ENCODE measurements around the gene LRRC8B. TPM values are rescaled to one million over a fixed set of nuclear protein-coding genes. Genes with fewer than 3 reads are reported as not detected.

The LRRC8B gene
- total RNA-seq, 1 experiment from 2014 or later, result 42.9 TPM

DNA sequence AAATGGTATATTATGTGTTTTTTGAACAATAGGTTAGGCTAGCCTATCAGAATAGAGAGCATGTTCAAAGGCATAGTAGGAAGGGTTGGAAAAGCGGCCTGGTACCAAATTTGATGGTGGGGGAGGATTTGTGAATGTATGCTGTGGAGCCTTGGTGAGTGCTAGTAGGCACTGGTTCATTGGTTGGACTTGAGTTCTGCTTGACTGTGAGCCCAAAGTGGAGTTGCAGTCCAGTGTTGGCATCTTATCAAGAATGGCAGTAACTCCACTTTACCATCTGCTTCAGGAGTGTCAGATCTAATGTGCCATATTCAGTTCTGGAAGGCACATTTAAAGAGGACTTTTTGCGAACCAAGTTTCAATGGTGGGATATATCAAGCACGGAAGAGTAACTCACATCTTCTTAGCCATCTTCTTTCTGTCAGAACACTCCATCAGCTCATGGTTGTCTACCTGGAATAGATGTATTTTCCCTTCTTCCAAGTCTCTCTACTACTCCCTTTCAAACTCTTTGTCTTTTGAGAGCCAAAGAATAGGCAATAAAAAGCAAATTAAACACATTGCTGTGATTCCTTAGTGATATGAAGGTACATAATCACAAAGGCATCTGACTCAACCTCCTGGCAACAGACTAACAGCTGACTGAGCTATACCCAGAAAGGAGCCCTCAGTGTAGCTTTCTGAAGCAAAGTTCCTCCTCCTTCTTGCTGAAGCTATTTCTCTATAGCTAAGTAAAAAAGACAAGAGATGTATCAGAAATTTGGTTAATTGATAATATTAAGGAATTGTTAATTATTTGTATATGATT, 21.7 kb downstream of the LRRC8B start:
- peaks cover 7% of the 10 kb centered on the region for H3K36me3 Mint-ChIP-seq (ENCODE audit: insufficient read depth, unreplicated experiment)
- TF ChIP-seq, protein P1, sequence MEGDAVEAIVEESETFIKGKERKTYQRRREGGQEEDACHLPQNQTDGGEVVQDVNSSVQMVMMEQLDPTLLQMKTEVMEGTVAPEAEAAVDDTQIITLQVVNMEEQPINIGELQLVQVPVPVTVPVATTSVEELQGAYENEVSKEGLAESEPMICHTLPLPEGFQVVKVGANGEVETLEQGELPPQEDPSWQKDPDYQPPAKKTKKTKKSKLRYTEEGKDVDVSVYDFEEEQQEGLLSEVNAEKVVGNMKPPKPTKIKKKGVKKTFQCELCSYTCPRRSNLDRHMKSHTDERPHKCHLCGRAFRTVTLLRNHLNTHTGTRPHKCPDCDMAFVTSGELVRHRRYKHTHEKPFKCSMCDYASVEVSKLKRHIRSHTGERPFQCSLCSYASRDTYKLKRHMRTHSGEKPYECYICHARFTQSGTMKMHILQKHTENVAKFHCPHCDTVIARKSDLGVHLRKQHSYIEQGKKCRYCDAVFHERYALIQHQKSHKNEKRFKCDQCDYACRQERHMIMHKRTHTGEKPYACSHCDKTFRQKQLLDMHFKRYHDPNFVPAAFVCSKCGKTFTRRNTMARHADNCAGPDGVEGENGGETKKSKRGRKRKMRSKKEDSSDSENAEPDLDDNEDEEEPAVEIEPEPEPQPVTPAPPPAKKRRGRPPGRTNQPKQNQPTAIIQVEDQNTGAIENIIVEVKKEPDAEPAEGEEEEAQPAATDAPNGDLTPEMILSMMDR (IDR thresholded peaks at IDR 0.05; ENCODE audit: unreplicated experiment), result no peak
- no peak for DNase-seq
- no TSS peak for BruUV-seq (replicated peaks)
- H3K4me1 Mint-ChIP-seq (ENCODE audit: low read depth, unreplicated experiment), result peaks cover 46% of the 10 kb centered on the region
- H3K27me3 Mint-ChIP-seq (ENCODE audit: unreplicated experiment), result no peaks in the 10 kb centered on the region
- intact Hi-C loops (cut with micrococcal nuclease; ENCODE audit: unreplicated experiment), result no loop called here
- peak overlapping the region; percentile 23 for H3K27ac Mint-ChIP-seq (ENCODE audit: unreplicated experiment)
- no peak overlapping the region for H3K4me3 Mint-ChIP-seq (ENCODE audit: low read depth, unreplicated experiment)
- CTCF ChIA-PET, result no interaction called here
- no peaks in the 10 kb centered on the region for H3K9me3 Mint-ChIP-seq (ENCODE audit: low read depth, unreplicated experiment)

DNA sequence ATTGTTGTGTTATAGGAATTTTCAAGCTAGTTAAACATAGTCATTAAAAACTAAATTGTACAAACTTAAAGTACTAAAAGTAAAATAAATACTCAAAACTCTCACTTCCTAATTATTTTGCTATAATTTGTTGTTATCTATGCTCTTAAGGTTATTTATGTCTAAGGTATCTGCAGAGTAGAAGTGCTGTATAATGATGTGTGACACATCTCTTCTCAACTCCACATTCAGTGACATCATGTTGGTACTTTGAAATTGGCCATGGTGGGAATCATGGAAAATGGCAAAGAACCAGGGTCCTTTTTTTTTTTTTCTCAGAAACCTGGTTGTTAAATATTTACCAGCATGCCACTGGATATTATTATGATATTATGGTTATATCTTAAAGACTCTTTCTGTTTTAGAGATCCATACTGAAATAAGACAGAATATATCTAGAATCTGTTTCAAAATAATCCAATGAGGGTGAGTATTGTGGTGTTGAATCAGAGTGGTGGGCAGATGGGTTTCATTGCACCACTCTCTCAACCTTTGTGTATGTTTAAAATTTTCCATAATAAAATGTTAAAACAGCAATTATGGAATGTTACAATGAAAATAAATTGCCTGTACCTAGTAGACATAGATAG, 22.4 kb downstream of the LRRC8B start:
- Mint-ChIP-seq H3K27me3 (ENCODE audit: unreplicated experiment) (no peaks in the 10 kb centered on the region), H3K4me1 (ENCODE audit: low read depth, unreplicated experiment) (peaks cover 46% of the 10 kb centered on the region), H3K27ac (ENCODE audit: unreplicated experiment) (no peak overlapping the region), H3K9me3 (ENCODE audit: low read depth, unreplicated experiment) (no peaks in the 10 kb centered on the region), H3K4me3 (ENCODE audit: low read depth, unreplicated experiment) (no peak overlapping the region), H3K36me3 (ENCODE audit: insufficient read depth, unreplicated experiment) (peaks cover 7% of the 10 kb centered on the region)
- CTCF ChIA-PET, result no interaction called here
- TF ChIP-seq, protein P1 (IDR thresholded peaks at IDR 0.05; ENCODE audit: unreplicated experiment), result no peak
- no peak for DNase-seq
- BruUV-seq (replicated peaks), result no TSS peak
- intact Hi-C loops (cut with micrococcal nuclease; ENCODE audit: unreplicated experiment), result no loop called here

DNA sequence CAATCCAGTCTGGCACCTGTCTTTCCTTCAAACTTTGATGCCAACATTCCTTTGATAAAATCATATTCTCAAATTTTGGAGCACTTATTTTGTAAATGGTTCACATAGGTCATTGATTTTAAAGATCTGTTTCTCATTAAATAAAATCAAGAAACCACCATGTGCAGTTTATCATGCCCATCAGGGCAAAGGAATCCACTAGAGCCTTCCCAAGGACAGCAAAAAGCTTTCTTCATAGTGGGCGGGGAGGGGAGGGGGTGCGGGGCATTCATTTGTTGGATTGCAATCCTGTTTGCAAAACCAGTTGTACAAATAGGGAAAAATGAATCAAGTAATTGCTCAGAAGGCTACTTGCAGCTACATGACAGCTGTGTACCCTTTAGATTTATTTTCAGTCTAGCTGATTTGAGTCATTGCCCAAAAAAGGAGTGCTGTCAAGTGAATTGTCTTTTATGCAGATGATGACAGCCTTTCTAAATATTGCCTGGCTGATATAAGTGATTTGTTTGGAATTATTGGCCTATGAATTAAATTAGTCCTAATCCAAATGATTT, 23.0 kb downstream of the LRRC8B start:
- Mint-ChIP-seq H3K27ac (ENCODE audit: unreplicated experiment) (no peak overlapping the region), H3K36me3 (ENCODE audit: insufficient read depth, unreplicated experiment) (peaks cover 7% of the 10 kb centered on the region), H3K4me1 (ENCODE audit: low read depth, unreplicated experiment) (peaks cover 46% of the 10 kb centered on the region), H3K9me3 (ENCODE audit: low read depth, unreplicated experiment) (no peaks in the 10 kb centered on the region), H3K4me3 (ENCODE audit: low read depth, unreplicated experiment) (no peak overlapping the region), H3K27me3 (ENCODE audit: unreplicated experiment) (no peaks in the 10 kb centered on the region)
- DNase-seq, result no peak
- CTCF ChIA-PET, result no interaction called here
- intact Hi-C loops (cut with micrococcal nuclease; ENCODE audit: unreplicated experiment), result no loop called here
- BruUV-seq (replicated peaks), result no TSS peak
- TF ChIP-seq, protein P1 (IDR thresholded peaks at IDR 0.05; ENCODE audit: unreplicated experiment), result no peak

DNA sequence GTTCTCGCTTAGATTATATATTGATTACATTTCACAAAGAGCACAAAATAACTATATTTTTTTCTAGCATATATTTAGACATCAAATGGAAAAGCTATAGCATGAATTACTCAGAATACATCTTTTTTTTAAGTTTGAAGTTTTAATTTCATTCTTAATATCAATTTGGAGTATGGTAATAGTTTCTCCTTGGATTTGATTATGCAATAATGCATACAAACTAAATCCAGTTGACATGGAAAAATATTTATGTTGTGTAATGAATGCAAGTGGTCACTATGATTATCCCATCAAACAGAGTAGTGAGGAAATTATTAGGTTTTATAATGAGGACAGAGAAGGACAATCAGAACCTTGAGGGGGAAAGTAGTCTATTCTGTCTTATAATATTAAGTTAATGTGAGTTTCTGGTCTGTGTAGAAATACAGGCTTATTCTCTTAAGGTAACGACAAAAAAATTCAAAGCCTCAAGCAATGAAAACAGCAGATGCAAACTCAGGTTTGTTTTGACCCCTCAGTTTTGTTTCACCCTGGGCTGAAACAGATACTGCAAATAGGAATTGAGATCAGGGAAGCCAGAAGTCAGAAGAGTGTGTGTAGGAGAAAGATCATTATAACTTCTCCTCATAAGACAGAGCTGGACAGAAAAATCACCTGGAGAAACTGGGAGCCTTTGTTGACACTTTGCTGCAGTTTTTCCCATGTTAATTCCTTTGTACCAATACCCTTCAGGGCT, 23.7 kb downstream of the LRRC8B start:
- no peak overlapping the region for H3K4me3 Mint-ChIP-seq (ENCODE audit: low read depth, unreplicated experiment)

More for the DNA sequence above, 23.7 kb downstream of the LRRC8B start:
- Mint-ChIP-seq H3K9me3 (ENCODE audit: low read depth, unreplicated experiment) (no peaks in the 10 kb centered on the region), H3K4me1 (ENCODE audit: low read depth, unreplicated experiment) (peaks cover 46% of the 10 kb centered on the region), H3K27me3 (ENCODE audit: unreplicated experiment) (no peaks in the 10 kb centered on the region), H3K27ac (ENCODE audit: unreplicated experiment) (no peak overlapping the region), H3K36me3 (ENCODE audit: insufficient read depth, unreplicated experiment) (peaks cover 7% of the 10 kb centered on the region)
- no peak for DNase-seq
- BruUV-seq (replicated peaks), result no TSS peak
- CTCF ChIA-PET, result no interaction called here
- TF ChIP-seq, protein P1 (IDR thresholded peaks at IDR 0.05; ENCODE audit: unreplicated experiment), result no peak
- intact Hi-C loops (cut with micrococcal nuclease; ENCODE audit: unreplicated experiment), result no loop called here
